K562 (cell line): ENCODE data around the gene PRKCB. TPM values are rescaled to one million over a fixed set of nuclear protein-coding genes. Genes with fewer than 3 reads are reported as not detected.

Source experiments
- BCOR ChIP-seq: fragments of 450-650 bp; IDR thresholded peaks from 2 replicates; pipeline ENCODE4 v1.6.1; 2016
- FOXK2 ChIP-seq, 2 experiments: fragments of 450-650 bp; IDR thresholded peaks in 1 of 2; conservative IDR thresholded peaks in 1 of 2; 2 replicates each; pipeline ENCODE4 v1.6.1; 2016; ENCODE audit warnings: low read depth in 2 of 2, mild to moderate bottlenecking in 1 of 2
- HCFC1 ChIP-seq: IDR thresholded peaks from 2 replicates; pipeline ENCODE4 v1.6.1; 2012; ENCODE audit warnings: low read depth, low read length, improper control_type of control experiment
- KLF16 ChIP-seq: IDR thresholded peaks from 2 replicates; pipeline ENCODE4 v1.6.1; 2016; ENCODE audit warnings: antibody characterized with exemption
- LEF1 ChIP-seq: fragments of 450-650 bp; IDR thresholded peaks from 2 replicates; pipeline ENCODE4 v1.6.1; 2016; ENCODE audit warnings: mild to moderate bottlenecking
- MAFF ChIP-seq: IDR thresholded peaks from 2 replicates; pipeline ENCODE4 v1.6.1; 2012; ENCODE audit warnings: low read length, improper control_type of control experiment
- MYBL2 ChIP-seq, 2 experiments: fragments of 450-650 bp in 1 of 2; sonication (generic) in 1 of 2; formaldehyde crosslinking in 1 of 2; IDR thresholded peaks; 2 replicates each; pipeline versions ENCODE4 v1.6.1 to v1.8.1; 2017 to 2022; ENCODE audit warnings: borderline replicate concordance in 1 of 2, inconsistent platforms in 1 of 2, low read depth in 1 of 2, mild to moderate bottlenecking in 1 of 2, missing genetic modification reagents in 1 of 2, moderate library complexity in 1 of 2
- NR2C1 ChIP-seq, 2 experiments: fragments of 450-650 bp; IDR thresholded peaks; 2 replicates each; pipeline ENCODE4 v1.6.1; 2017; ENCODE audit warnings: mild to moderate bottlenecking in 2 of 2, antibody characterized with exemption in 1 of 2, inconsistent platforms in 1 of 2, missing compliant biosample characterization in 1 of 2, missing genetic modification characterization in 1 of 2
- NR2C2 ChIP-seq, 2 experiments: fragments of 200-800 bp in 1 of 2; sonication (Bioruptor generic) in 1 of 2; sonication (generic) in 1 of 2; formaldehyde crosslinking in 1 of 2; IDR thresholded peaks; 2 replicates each; pipeline versions ENCODE4 v1.6.1 to v1.8.0; 2016 to 2022; ENCODE audit warnings: mild to moderate bottlenecking in 1 of 2, missing compliant biosample characterization in 1 of 2, missing genetic modification characterization in 1 of 2, missing genetic modification reagents in 1 of 2
- POLR2AphosphoS2 ChIP-seq: IDR thresholded peaks from 2 replicates; pipeline ENCODE4 v1.6.1; 2012; ENCODE audit warnings: low read length, improper control_type of control experiment
- PRMT5 ChIP-seq: sonication (generic); formaldehyde crosslinking; IDR thresholded peaks from 2 replicates; pipeline ENCODE4 v1.5.0; 2020; ENCODE audit warnings: missing genetic modification reagents
- RAD51 ChIP-seq: fragments of 450-650 bp; IDR thresholded peaks from 2 replicates; pipeline ENCODE4 v1.7.1; 2016; ENCODE audit warnings: low read depth, mild to moderate bottlenecking, borderline replicate concordance
- RBM17 ChIP-seq: fragments of 200-400 bp; formaldehyde crosslinking; IDR thresholded peaks from 2 replicates; pipeline ENCODE4 v1.6.1; 2017; ENCODE audit warnings: low read depth, mild to moderate bottlenecking, low read length, borderline replicate concordance
- RCOR1 ChIP-seq, 2 experiments: IDR thresholded peaks; 2 replicates each; pipeline ENCODE4 v1.6.1; 2012; ENCODE audit warnings: low read depth in 2 of 2, low read length in 2 of 2, borderline replicate concordance in 1 of 2, improper control_type of control experiment in 1 of 2
- TBP ChIP-seq: optimal IDR thresholded peaks from 2 replicates; pipeline ENCODE3; 2011; ENCODE audit warnings: low read depth, low read length, improper control_type of control experiment
- TFAM ChIP-seq: fragments of 250-450 bp; sonication (Bioruptor Pico); conservative IDR thresholded peaks from 2 replicates; pipeline ENCODE4 v1.5.0; 2021; ENCODE audit warnings: mild to moderate bottlenecking, moderate library complexity
- TRIM24 ChIP-seq, 2 experiments: fragments of 450-650 bp; IDR thresholded peaks; 2 replicates each; pipeline ENCODE4 v1.6.1; 2016
- ZFP36 ChIP-seq: fragments of 150-350 bp; IDR thresholded peaks from 2 replicates; pipeline ENCODE4 v1.6.1; 2018; ENCODE audit warnings: low read length, low read depth; ENCODE audit not compliant: partially characterized antibody
- ZKSCAN1 ChIP-seq: fragments of 150-350 bp; IDR thresholded peaks from 2 replicates; pipeline ENCODE4 v1.6.1; 2016; ENCODE audit warnings: low read depth, low read length
- ZNF232 ChIP-seq: sonication (generic); formaldehyde crosslinking; IDR thresholded peaks from 2 replicates; pipeline ENCODE4 v1.8.0; 2022; ENCODE audit warnings: mild to moderate bottlenecking, missing genetic modification reagents
- ZNF311 ChIP-seq: fragments of 250-450 bp; sonication (Bioruptor Pico); IDR thresholded peaks from 2 replicates; pipeline ENCODE4 v1.4.0; 2020; ENCODE audit warnings: mild to moderate bottlenecking, moderate library complexity
- polyA plus RNA-seq, 8 experiments: library from polyadenylated mRNA; depleted of rRNA in 4 of 8; stranded (reverse) in 5 of 8; unstranded in 3 of 8; fragments of >200 nt; fragmentation: Nextera tagmentation in 2 of 8; fragmentation: Illumina TruSeq in 1 of 8; extraction: Ambion mirVana in 2 of 8; extraction: Trizol in 1 of 8; gene quantifications; 2 replicates each; pipeline versions ENCODE4 v1.2.1 to v1.2.3, GENCODE V29; 2011 to 2014; ENCODE audit warnings: inconsistent platforms in 1 of 8, missing spikeins in 1 of 8
- total RNA-seq, 7 experiments: library from RNA; depleted of rRNA in 6 of 7; stranded (reverse); fragments of >200 nt in 6 of 7; fragmentation: Illumina TruSeq in 2 of 7; extraction: Trizol in 2 of 7; gene quantifications; 2 replicates each; pipeline versions ENCODE4 v1.2.1 to v1.2.3, GENCODE V29; 2011 to 2021; ENCODE audit warnings: low replicate concordance in 1 of 7
- TF ChIP-seq, protein P1 (sequence below): sonication (generic); formaldehyde crosslinking; IDR thresholded peaks from 2 replicates; pipeline ENCODE4 v1.8.0; 2023; ENCODE audit warnings: mild to moderate bottlenecking, missing genetic modification reagents
- TF ChIP-seq, protein P2 (sequence below): fragments of 450-650 bp; IDR thresholded peaks from 2 replicates; pipeline ENCODE4 v1.6.1; 2016; ENCODE audit warnings: missing biosample characterization, missing genetic modification characterization

Gene PRKCB
- total and polyA plus RNA-seq, 9 of the 15 experiments (the other 6 are each of a cell fraction or from before 2014, with no cell fraction given), result 49.9 to 276 (median 148) TPM

DNA sequence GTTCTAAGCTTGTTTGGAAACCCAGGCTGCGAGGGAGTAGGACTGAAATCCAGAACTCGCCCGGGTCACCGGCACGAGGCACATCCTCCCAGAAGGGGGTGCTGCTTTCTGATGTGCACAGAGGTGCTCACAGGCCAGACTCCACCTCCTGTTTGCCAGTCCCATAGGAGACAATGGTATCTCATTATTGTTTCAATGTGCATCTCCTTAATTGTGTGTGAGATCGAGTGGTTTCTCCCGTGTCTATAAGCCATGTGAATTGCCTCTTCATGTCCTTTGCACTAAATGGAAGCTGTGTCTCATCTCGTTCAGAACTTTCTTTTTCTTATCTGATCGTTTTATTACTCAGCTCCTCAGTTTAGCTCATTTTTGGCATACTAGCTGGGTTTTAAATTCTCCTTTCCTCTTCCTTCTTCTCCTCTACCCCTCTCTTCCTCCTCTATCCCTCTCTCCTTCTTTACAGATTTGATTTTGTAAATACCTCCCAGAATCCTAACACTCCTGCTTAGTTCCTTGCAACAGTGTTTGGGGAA, 32.1 kb upstream of the PRKCB start (continued):
- TF ChIP-seq, protein P1, sequence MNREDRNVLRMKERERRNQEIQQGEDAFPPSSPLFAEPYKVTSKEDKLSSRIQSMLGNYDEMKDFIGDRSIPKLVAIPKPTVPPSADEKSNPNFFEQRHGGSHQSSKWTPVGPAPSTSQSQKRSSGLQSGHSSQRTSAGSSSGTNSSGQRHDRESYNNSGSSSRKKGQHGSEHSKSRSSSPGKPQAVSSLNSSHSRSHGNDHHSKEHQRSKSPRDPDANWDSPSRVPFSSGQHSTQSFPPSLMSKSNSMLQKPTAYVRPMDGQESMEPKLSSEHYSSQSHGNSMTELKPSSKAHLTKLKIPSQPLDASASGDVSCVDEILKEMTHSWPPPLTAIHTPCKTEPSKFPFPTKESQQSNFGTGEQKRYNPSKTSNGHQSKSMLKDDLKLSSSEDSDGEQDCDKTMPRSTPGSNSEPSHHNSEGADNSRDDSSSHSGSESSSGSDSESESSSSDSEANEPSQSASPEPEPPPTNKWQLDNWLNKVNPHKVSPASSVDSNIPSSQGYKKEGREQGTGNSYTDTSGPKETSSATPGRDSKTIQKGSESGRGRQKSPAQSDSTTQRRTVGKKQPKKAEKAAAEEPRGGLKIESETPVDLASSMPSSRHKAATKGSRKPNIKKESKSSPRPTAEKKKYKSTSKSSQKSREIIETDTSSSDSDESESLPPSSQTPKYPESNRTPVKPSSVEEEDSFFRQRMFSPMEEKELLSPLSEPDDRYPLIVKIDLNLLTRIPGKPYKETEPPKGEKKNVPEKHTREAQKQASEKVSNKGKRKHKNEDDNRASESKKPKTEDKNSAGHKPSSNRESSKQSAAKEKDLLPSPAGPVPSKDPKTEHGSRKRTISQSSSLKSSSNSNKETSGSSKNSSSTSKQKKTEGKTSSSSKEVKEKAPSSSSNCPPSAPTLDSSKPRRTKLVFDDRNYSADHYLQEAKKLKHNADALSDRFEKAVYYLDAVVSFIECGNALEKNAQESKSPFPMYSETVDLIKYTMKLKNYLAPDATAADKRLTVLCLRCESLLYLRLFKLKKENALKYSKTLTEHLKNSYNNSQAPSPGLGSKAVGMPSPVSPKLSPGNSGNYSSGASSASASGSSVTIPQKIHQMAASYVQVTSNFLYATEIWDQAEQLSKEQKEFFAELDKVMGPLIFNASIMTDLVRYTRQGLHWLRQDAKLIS, result no peak
- TF ChIP-seq RAD51 (0 out of 2 replicates have a peak, but pooled peaks have one; percentile 17), TRIM24 (IDR thresholded peaks at IDR 0.05) (peak in 1 of 2 experiments; percentile 31; a peak in 1 of 4 replicates), TFAM (no peak), ZNF311 (no peak), ZKSCAN1 (0 out of 2 replicates have a peak, but pooled peaks have one; percentile 44), POLR2AphosphoS2 (no peak), FOXK2 (conservative IDR thresholded peaks at IDR 0.05 in 1 of 2, IDR thresholded peaks at IDR 0.05 in 1 of 2; ENCODE audit: low read depth in 2 of 2) (peak in 1 of 2 experiments; percentile 26; a peak in 1 of 4 replicates), LEF1 (no peak), KLF16 (no peak; the same call in 1 of the 2 replicates), MAFF (no peak), NR2C1 (IDR thresholded peaks at IDR 0.05) (no peak), NR2C1 (tag; IDR thresholded peaks at IDR 0.05) (no peak; the same call in 1 of the 2 replicates), MYBL2 (IDR thresholded peaks at IDR 0.05; ENCODE audit: low read depth) (no peak), MYBL2 (CRISPR knock-in tag; IDR thresholded peaks at IDR 0.05; ENCODE audit: borderline replicate concordance) (no peak), PRMT5 (CRISPR knock-in tag) (no peak), RBM17 (no peak), HCFC1 (no peak), RCOR1 (IDR thresholded peaks at IDR 0.05; ENCODE audit: borderline replicate concordance in 1 of 2, low read depth in 2 of 2, low read length in 2 of 2) (peak in 1 of 2 experiments; percentile 83; a peak in 2 of 4 replicates), NR2C2 (CRISPR knock-in tag; IDR thresholded peaks at IDR 0.05) (no peak), NR2C2 (tag; IDR thresholded peaks at IDR 0.05) (peak; percentile 37; the same call in 1 of the 2 replicates), ZNF232 (CRISPR knock-in tag) (no peak), TBP (no peak), BCOR (0 out of 2 replicates have a peak, but pooled peaks have one; percentile 55), ZFP36 (no peak)
- TF ChIP-seq, protein P2, sequence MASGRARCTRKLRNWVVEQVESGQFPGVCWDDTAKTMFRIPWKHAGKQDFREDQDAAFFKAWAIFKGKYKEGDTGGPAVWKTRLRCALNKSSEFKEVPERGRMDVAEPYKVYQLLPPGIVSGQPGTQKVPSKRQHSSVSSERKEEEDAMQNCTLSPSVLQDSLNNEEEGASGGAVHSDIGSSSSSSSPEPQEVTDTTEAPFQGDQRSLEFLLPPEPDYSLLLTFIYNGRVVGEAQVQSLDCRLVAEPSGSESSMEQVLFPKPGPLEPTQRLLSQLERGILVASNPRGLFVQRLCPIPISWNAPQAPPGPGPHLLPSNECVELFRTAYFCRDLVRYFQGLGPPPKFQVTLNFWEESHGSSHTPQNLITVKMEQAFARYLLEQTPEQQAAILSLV (tag), result no peak
